H1 (cell line): Measurements from ENCODE around the gene SBF2. TPM values are rescaled to one million over a fixed set of nuclear protein-coding genes. Genes with fewer than 3 reads are reported as not detected.
A peak's percentile ranks its signal among the peaks of the same experiment; 100 is the strongest.

Experiments used
- CTCF ChIA-PET: fragments of 300-600 bp; sonication (Branson Sonifier 250); formaldehyde crosslinking; loops from one replicate; lab custom pipeline; 2021; ENCODE audit not compliant: partially characterized antibody; lab: Charles Lee
- POLR2A ChIA-PET: fragments of 300-600 bp; sonication (Branson Sonifier 250); formaldehyde crosslinking; loops from one replicate; lab custom pipeline; 2021; ENCODE audit warnings: inconsistent platforms; ENCODE audit not compliant: partially characterized antibody; lab: Charles Lee
- DNase-seq, 2 experiments: peaks; one replicate each; pipeline versions ENCODE4 v3.0.0 to v3.0.0-alpha.2; 2010 to 2022; ENCODE audit warnings: low spot score in 2 of 2, low read depth in 1 of 2, mixed read lengths in 1 of 2
- FAIRE-seq: peaks from 2 replicates; lab custom pipeline; 2011; peaks lifted over from hg19 to GRCh38; lab: Jason Lieb, UNC
- H2AFZ ChIP-seq: 2 replicates; pipeline ENCODE4 v1.8.1; 2012; ENCODE audit warnings: low read length, inconsistent platforms
- H2AK5ac ChIP-seq: 2 replicates; pipeline ENCODE4 v1.6.1; 2013; ENCODE audit warnings: low read depth, low read length
- H2BK120ac ChIP-seq: replicated peaks from 2 replicates; pipeline ENCODE3; 2013; ENCODE audit warnings: low read depth, low read length, inconsistent platforms
- H2BK12ac ChIP-seq: 2 replicates; pipeline ENCODE4 v1.6.1; 2013; ENCODE audit warnings: low read depth, low read length
- H2BK15ac ChIP-seq: 2 replicates; pipeline ENCODE4 v1.6.1; 2013; ENCODE audit warnings: low read length
- H2BK20ac ChIP-seq: 2 replicates; pipeline ENCODE4 v1.6.1; 2013; ENCODE audit warnings: low read length
- H2BK5ac ChIP-seq: 2 replicates; pipeline ENCODE4 v1.6.1; 2013; ENCODE audit warnings: low read depth, low read length
- H3K14ac ChIP-seq: 2 replicates; pipeline ENCODE4 v1.6.1; 2013; ENCODE audit warnings: inconsistent platforms; ENCODE audit not compliant: insufficient read length
- H3K18ac ChIP-seq: 2 replicates; pipeline ENCODE4 v1.6.1; 2013; ENCODE audit warnings: low read length; ENCODE audit errors: extremely low read depth
- H3K23ac ChIP-seq: 2 replicates; pipeline ENCODE4 v1.6.1; 2013; ENCODE audit warnings: inconsistent platforms; ENCODE audit not compliant: insufficient read length
- H3K23me2 ChIP-seq: 2 replicates; pipeline ENCODE4 v1.6.1; 2013; ENCODE audit warnings: low read depth, low read length
- H3K27ac ChIP-seq: 2 replicates; pipeline ENCODE4 v1.6.1; 2011; ENCODE audit warnings: low read depth, low read length, inconsistent platforms
- H3K27me3 ChIP-seq, 4 experiments: replicated peaks in 1 of 4; 1 replicate in 1 of 4; 2 replicates in 3 of 4; pipeline versions ENCODE4 v1.6.1 to v1.8.1; 2011 to 2013; ENCODE audit warnings: low read length in 3 of 4, mild to moderate bottlenecking in 3 of 4, inconsistent platforms in 2 of 4, mixed read lengths in 2 of 4, moderate library complexity in 1 of 4; ENCODE audit not compliant: control insufficient read depth in 3 of 4, insufficient read depth in 3 of 4; ENCODE audit errors: extremely low read depth in 1 of 4
- H3K36me3 ChIP-seq, 4 experiments: 2 replicates each; pipeline versions ENCODE4 v1.6.1 to v1.8.1; 2011 to 2013; ENCODE audit warnings: mild to moderate bottlenecking in 4 of 4, low read length in 3 of 4, moderate library complexity in 2 of 4, control low read depth in 1 of 4, inconsistent platforms in 1 of 4; ENCODE audit not compliant: insufficient read depth in 4 of 4, control insufficient read depth in 2 of 4
- H3K4ac ChIP-seq: replicated peaks from 2 replicates; pipeline ENCODE3; 2013; ENCODE audit warnings: low read length, low read depth, mixed read lengths, inconsistent platforms; ENCODE audit not compliant: insufficient read length
- H3K4me1 ChIP-seq, 4 experiments: replicated peaks in 1 of 4; 1 replicate in 1 of 4; 2 replicates in 3 of 4; pipeline versions ENCODE4 v1.6.1 to v1.8.1; 2011 to 2013; ENCODE audit warnings: low read length in 3 of 4, inconsistent platforms in 2 of 4, mixed read lengths in 1 of 4; ENCODE audit not compliant: insufficient read depth in 4 of 4, control insufficient read depth in 3 of 4
- H3K4me2 ChIP-seq, 2 experiments: 2 replicates each; pipeline versions ENCODE4 v1.6.1 to v1.8.1; 2011 to 2013; ENCODE audit warnings: low read depth in 2 of 2, low read length in 2 of 2, control low read depth in 1 of 2, inconsistent platforms in 1 of 2, mild to moderate bottlenecking in 1 of 2; ENCODE audit not compliant: insufficient read depth in 1 of 2
- H3K4me3 ChIP-seq, 4 experiments: fragments of 200-600, 300-600 bp in 1 of 4; sonication (generic), shearing (Covaris generic), sonication (Bioruptor Twin) in 1 of 4; 2 replicates each; pipeline versions ENCODE4 v1.5.1 to v1.8.1; 2011 to 2016; ENCODE audit warnings: low read length in 4 of 4, low read depth in 3 of 4, control low read depth in 2 of 4, inconsistent platforms in 2 of 4, mild to moderate bottlenecking in 2 of 4, mixed read lengths in 1 of 4, moderate library complexity in 1 of 4; ENCODE audit not compliant: insufficient read depth in 2 of 4; ENCODE audit errors: extremely low read depth in 1 of 4
- H3K56ac ChIP-seq: replicated peaks from 2 replicates; pipeline ENCODE3; 2013; ENCODE audit warnings: low read depth, mild to moderate bottlenecking, mixed read lengths, low read length, inconsistent platforms; ENCODE audit not compliant: insufficient read length
- H3K79me1 ChIP-seq: 2 replicates; pipeline ENCODE4 v1.6.1; 2013; ENCODE audit warnings: low read depth, low read length, control low read depth
- H3K79me2 ChIP-seq, 2 experiments: 2 replicates each; pipeline versions ENCODE4 v1.6.1 to v1.8.1; 2012 to 2013; ENCODE audit warnings: low read length in 2 of 2, mild to moderate bottlenecking in 2 of 2, inconsistent platforms in 1 of 2; ENCODE audit not compliant: insufficient read depth in 2 of 2, control insufficient read depth in 1 of 2
- H3K9ac ChIP-seq, 4 experiments: replicated peaks in 1 of 4; 1 replicate in 1 of 4; 2 replicates in 3 of 4; pipeline versions ENCODE4 v1.6.1 to v1.8.1; 2011 to 2013; ENCODE audit warnings: low read depth in 3 of 4, low read length in 3 of 4, control low read depth in 2 of 4, mild to moderate bottlenecking in 2 of 4, moderate library complexity in 2 of 4, inconsistent platforms in 1 of 4; ENCODE audit errors: extremely low read depth in 1 of 4
- H3K9me3 ChIP-seq, 2 experiments: 2 replicates each; pipeline versions ENCODE4 v1.6.1 to v1.8.1; 2012 to 2013; ENCODE audit warnings: mild to moderate bottlenecking in 2 of 2, moderate library complexity in 2 of 2, control low read depth in 1 of 2, inconsistent platforms in 1 of 2, low read depth in 1 of 2, low read length in 1 of 2, mixed read lengths in 1 of 2; ENCODE audit not compliant: insufficient read depth in 2 of 2
- H4K20me1 ChIP-seq, 2 experiments: replicated peaks in 1 of 2; 2 replicates each; pipeline versions ENCODE3 to v1.8.1; 2011 to 2013; ENCODE audit warnings: inconsistent platforms in 2 of 2, low read length in 2 of 2, mild to moderate bottlenecking in 1 of 2; ENCODE audit not compliant: insufficient read depth in 2 of 2, control insufficient read depth in 1 of 2
- H4K5ac ChIP-seq: 2 replicates; pipeline ENCODE4 v1.6.1; 2013; ENCODE audit warnings: low read length, low read depth, mixed read lengths, inconsistent platforms; ENCODE audit not compliant: insufficient read length
- H4K8ac ChIP-seq: 2 replicates; pipeline ENCODE4 v1.8.0; 2013; ENCODE audit warnings: mild to moderate bottlenecking, moderate library complexity, low read length, inconsistent platforms; ENCODE audit not compliant: insufficient read depth; ENCODE audit errors: extremely low read depth
- H4K91ac ChIP-seq: replicated peaks from 2 replicates; pipeline ENCODE3; 2013; ENCODE audit warnings: low read length, mixed read lengths, inconsistent platforms; ENCODE audit not compliant: insufficient read length
- RAD21 ChIP-seq, 2 experiments: IDR thresholded peaks in 1 of 2; conservative IDR thresholded peaks in 1 of 2; 2 replicates each; pipeline ENCODE4 v1.6.1; 2011; ENCODE audit warnings: low read depth in 2 of 2, low read length in 2 of 2, improper control_type of control experiment in 1 of 2, inconsistent platforms in 1 of 2, mild to moderate bottlenecking in 1 of 2, moderate library complexity in 1 of 2
- WGBS, 2 experiments: shearing (Covaris generic) in 1 of 2; methylation state at CpG; one replicate each; pipeline versions ENCODE4 v1.1.6 to v1.1.7; 2013 to 2015; ENCODE audit warnings: low lambda C conversion rate in 2 of 2, mixed read lengths in 2 of 2, inconsistent platforms in 1 of 2, low coverage in 1 of 2, missing lambda C conversion rate in 1 of 2; ENCODE audit not compliant: insufficient replicate concordance in 2 of 2, insufficient coverage in 1 of 2, insufficient read length in 1 of 2; ENCODE audit errors: extremely low coverage in 1 of 2, missing lambda C conversion rate in 1 of 2; 5-methylcytosine and 5-hydroxymethylcytosine counted together
- polyA plus RNA-seq, 7 experiments: library from polyadenylated mRNA; depleted of rRNA in 3 of 7; stranded (reverse) in 5 of 7; unstranded in 2 of 7; fragments of >200 nt in 5 of 7; fragments of 200-250 nt in 2 of 7; gene quantifications; 1 replicate in 5 of 7; 2 replicates in 1 of 7; 4 replicates in 1 of 7; pipeline versions ENCODE4 v1.2.1 to v1.2.3, GENCODE V29; 2011 to 2013; ENCODE audit warnings: missing spikeins in 2 of 7, mixed read lengths in 2 of 7
- total RNA-seq: library from RNA; stranded (reverse); fragmentation: NEBNext Ultra II Directional; extraction: Animal tissue kit (Norgen Biotek cat#: 25700); gene quantifications from 2 replicates; pipeline ENCODE4 v1.2.1, GENCODE V29; 2021
- TF ChIP-seq, protein P1 (sequence below), 3 experiments: IDR thresholded peaks; 1 replicate in 2 of 3; 2 replicates in 1 of 3; pipeline versions ENCODE4 v1.5.1 to v1.6.1; 2011; ENCODE audit warnings: low read length in 3 of 3, mild to moderate bottlenecking in 3 of 3, inconsistent platforms in 2 of 3, low read depth in 1 of 3, moderate library complexity in 1 of 3; ENCODE audit not compliant: insufficient read depth in 1 of 3; ENCODE audit errors: control extremely low read depth in 1 of 3
- TF ChIP-seq, protein P2 (sequence below): IDR thresholded peaks from 2 replicates; pipeline ENCODE4 v1.6.1; 2012; ENCODE audit warnings: low read length, inconsistent platforms

SBF2 gene
- total and polyA plus RNA-seq, 2 of the 8 experiments (the other 6 are each of a cell fraction or from before 2014, with no cell fraction given) = 36.7 to 50.5 TPM

DNA sequence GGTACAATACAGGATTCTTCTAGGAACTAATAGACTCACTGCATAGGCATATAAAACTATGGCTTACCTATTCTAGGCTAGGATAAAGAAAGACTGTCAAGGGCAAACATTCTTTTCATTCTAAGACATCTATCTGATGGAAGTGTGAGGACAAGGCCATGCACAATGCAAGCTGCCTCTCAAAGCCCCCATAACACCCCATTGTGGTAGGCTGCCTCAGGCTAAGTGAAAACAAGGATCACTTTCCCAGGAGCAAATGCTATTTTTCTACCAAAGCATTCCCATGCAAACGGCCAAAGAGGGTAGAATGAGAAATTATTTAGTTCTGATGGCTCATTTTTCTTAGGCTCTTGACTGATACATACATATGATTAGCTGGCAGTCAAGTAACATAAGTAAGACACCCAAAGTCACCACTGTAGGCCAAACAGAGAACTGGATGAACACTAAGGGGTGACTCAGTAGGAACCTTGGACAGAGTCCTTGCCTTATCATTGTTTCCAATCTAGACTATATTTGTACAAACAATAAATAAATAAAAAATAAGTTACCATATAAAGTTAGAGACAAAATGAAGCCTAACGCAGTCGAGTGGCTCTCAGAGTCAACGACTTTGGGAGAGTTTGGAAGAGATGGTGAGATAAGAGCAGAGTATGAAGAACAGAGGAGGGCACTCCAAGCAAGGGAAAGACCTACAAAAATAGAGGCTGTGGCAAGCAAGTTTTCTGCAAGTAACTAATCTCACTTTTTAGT lies 303.6 kb downstream of the SBF2 start:
- Histone ChIP-seq H2BK12ac (no peak overlapping the region), H3K79me2 (no peaks in the 10 kb centered on the region), H4K91ac (no peak overlapping the region)
- TF ChIP-seq, protein P1, sequence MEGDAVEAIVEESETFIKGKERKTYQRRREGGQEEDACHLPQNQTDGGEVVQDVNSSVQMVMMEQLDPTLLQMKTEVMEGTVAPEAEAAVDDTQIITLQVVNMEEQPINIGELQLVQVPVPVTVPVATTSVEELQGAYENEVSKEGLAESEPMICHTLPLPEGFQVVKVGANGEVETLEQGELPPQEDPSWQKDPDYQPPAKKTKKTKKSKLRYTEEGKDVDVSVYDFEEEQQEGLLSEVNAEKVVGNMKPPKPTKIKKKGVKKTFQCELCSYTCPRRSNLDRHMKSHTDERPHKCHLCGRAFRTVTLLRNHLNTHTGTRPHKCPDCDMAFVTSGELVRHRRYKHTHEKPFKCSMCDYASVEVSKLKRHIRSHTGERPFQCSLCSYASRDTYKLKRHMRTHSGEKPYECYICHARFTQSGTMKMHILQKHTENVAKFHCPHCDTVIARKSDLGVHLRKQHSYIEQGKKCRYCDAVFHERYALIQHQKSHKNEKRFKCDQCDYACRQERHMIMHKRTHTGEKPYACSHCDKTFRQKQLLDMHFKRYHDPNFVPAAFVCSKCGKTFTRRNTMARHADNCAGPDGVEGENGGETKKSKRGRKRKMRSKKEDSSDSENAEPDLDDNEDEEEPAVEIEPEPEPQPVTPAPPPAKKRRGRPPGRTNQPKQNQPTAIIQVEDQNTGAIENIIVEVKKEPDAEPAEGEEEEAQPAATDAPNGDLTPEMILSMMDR (IDR thresholded peaks at IDR 0.05; ENCODE audit: control extremely low read depth in 1 of 3, insufficient read depth in 1 of 3, low read depth in 1 of 3, low read length in 3 of 3) = peak in 1 of 3 experiments; percentile 25; a peak in 1 of 4 replicates
- TF ChIP-seq RAD21 (IDR thresholded peaks at IDR 0.05 in 1 of 2, conservative IDR thresholded peaks at IDR 0.05 in 1 of 2; ENCODE audit: low read depth in 2 of 2, low read length in 2 of 2) = peak; percentile 53 to 64
- TF ChIP-seq, protein P2, sequence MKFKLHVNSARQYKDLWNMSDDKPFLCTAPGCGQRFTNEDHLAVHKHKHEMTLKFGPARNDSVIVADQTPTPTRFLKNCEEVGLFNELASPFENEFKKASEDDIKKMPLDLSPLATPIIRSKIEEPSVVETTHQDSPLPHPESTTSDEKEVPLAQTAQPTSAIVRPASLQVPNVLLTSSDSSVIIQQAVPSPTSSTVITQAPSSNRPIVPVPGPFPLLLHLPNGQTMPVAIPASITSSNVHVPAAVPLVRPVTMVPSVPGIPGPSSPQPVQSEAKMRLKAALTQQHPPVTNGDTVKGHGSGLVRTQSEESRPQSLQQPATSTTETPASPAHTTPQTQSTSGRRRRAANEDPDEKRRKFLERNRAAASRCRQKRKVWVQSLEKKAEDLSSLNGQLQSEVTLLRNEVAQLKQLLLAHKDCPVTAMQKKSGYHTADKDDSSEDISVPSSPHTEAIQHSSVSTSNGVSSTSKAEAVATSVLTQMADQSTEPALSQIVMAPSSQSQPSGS = no peak
- TF ChIP-seq, all 59 proteins: peak for 2
- Histone ChIP-seq H4K20me1 (no peaks in the 10 kb centered on the region), H3K14ac (no peak overlapping the region), H2BK15ac (no peak overlapping the region), H3K36me3 (no peaks in the 10 kb centered on the region; a peak in 3 of 8 replicates), H2BK5ac (no peak overlapping the region), H3K27ac (no peak overlapping the region), H2AFZ (no peak overlapping the region), H3K9ac (no peak overlapping the region), H3K79me1 (no peaks in the 10 kb centered on the region), H2BK20ac (no peak overlapping the region), H4K5ac (no peak overlapping the region), H3K4me3 (no peak overlapping the region), H3K4ac (no peak overlapping the region), H3K27me3 (no peaks in the 10 kb centered on the region), H3K18ac (no peak overlapping the region), H3K9me3 (no peaks in the 10 kb centered on the region), H2AK5ac (no peak overlapping the region), H2BK120ac (no peak overlapping the region), H4K8ac (no peak overlapping the region), H3K4me2 (no peak overlapping the region), H3K23ac (no peak overlapping the region), H3K56ac (no peak overlapping the region), H3K23me2 (no peaks in the 10 kb centered on the region), H3K4me1 (no peaks in the 10 kb centered on the region)
- DNase-seq = no peak
- no peak for FAIRE-seq
- 97% methylated on average over 4 of the region's 4 CpGs; no CpG with 5 or more reads in 1 of the 2 experiments for WGBS, 2 experiments
- ChIA-PET POLR2A (no interaction called here), CTCF (interaction anchor here (0.7 to 1.3 kb wide), 3 partner anchors 86 to 334 kb away, joined by 3 to 4 read pairs (median 3); no protein-coding TSS in a partner anchor)
